Tibial nerve (tissue), 4 donors: Measurements from ENCODE around the gene MYOM1. TPM values are rescaled to one million over a fixed set of nuclear protein-coding genes. Genes with fewer than 3 reads are reported as not detected.
"Not testable (repeated sequence)": the region's sequence is repeated elsewhere in the genome, so short reads cannot be mapped to it uniquely, and the experiment has no call there.

ENCODE experiments used
- DNase-seq, 2 donors: peaks; one replicate each; pipeline ENCODE4 v3.0.0-alpha.2; 2019; ENCODE audit warnings: low spot score in 2 of 2
- H3K27ac ChIP-seq, 4 donors: fragments of 200-600 bp; sonication (generic) in 3 of 4; one replicate each; pipeline ENCODE4 v1.5.1; 2017 to 2019; ENCODE audit warnings: mild to moderate bottlenecking in 1 of 4
- H3K27me3 ChIP-seq, 2 donors: fragments of 200-600 bp; sonication (generic) in 1 of 2; one replicate each; pipeline versions ENCODE4 v1.5.1 to v1.6.0; 2017 to 2019
- H3K36me3 ChIP-seq, 3 donors: fragments of 200-600 bp; sonication (generic); one replicate each; pipeline ENCODE4 v1.5.1; 2018 to 2019
- H3K4me1 ChIP-seq, 4 donors: fragments of 200-600 bp; sonication (generic) in 3 of 4; one replicate each; pipeline ENCODE4 v1.5.1; 2017 to 2019
- H3K4me3 ChIP-seq, 4 donors: fragments of 200-600 bp; sonication (generic) in 3 of 4; one replicate each; pipeline ENCODE4 v1.5.1; 2017 to 2019; ENCODE audit warnings: mild to moderate bottlenecking in 1 of 4, moderate library complexity in 1 of 4
- H3K9me3 ChIP-seq, 4 donors: fragments of 200-600 bp; sonication (generic) in 3 of 4; one replicate each; pipeline ENCODE4 v1.5.1; 2017 to 2019
- EP300 ChIP-seq, 2 donors: sonication (generic); formaldehyde crosslinking; IDR thresholded peaks; one replicate each; pipeline ENCODE4 v1.6.1; 2017; ENCODE audit warnings: antibody characterized with exemption in 2 of 2, mild to moderate bottlenecking in 1 of 2
- POLR2A ChIP-seq, 2 donors: fragments of 450-650 bp; IDR thresholded peaks; one replicate each; pipeline ENCODE4 v1.6.1; 2017; ENCODE audit warnings: antibody characterized with exemption in 2 of 2, mild to moderate bottlenecking in 2 of 2, moderate library complexity in 2 of 2
- WGBS, 2 donors: methylation state at CpG; one replicate each; pipeline ENCODE4 v1.1.5; 2018; 5-methylcytosine and 5-hydroxymethylcytosine counted together
- total RNA-seq, 4 donors: library from RNA; depleted of rRNA; stranded (reverse); fragments of >200 nt; gene quantifications; one replicate each; pipeline ENCODE4 v1.1.0, GENCODE V29; 2016
- TF ChIP-seq, protein P1 (sequence below), 5 experiments: fragments of 200-600 bp in 3 of 5; fragments of 450-650 bp in 2 of 5; sonication (generic) in 3 of 5; IDR thresholded peaks; one replicate each; pipeline ENCODE4 v1.5.1; 2016 to 2019; ENCODE audit warnings: antibody characterized with exemption in 5 of 5, mild to moderate bottlenecking in 3 of 5, moderate library complexity in 2 of 5

MYOM1 gene
- total RNA-seq, 4 donors from 2014 or later: 3.0 to 8.1 (median 5.6) TPM

DNA sequence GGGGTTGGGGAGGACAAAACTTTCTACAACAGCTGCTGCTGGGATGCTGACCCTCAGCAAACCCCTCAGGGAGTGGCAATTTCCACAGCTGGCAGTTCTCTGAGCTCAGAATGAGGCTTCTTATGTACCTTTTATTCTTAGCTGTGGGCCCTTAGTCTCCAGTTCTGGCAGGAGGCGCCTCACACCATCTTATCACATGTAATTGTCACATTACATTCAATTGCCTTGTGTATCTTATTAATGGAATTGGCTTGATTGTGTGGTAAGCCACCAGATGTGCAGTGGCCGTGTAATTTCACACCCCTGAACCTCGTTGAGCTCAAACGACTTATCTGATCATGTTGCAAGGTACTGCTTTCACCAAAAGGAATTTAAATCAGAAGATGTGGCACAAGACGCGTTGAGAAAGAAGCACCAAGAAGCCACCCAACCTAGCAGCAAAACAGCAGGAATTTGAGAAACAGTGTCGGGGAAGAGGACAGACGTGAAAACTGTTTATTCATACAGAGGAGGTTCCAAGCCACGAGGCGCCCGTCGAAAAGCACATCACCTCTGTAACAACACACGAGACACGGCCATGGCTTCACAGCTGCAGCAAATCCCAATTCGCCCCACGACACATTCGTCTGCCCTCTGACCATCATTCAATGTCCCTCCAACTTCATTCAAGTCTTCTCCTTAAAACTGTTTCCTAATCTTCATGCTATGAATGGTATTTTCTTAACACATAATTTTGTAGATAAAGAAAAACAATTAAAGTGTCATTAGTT is 153.2 kb downstream of the MYOM1 start:
- no peak overlapping the region for H3K4me3 ChIP-seq
- H3K27me3 ChIP-seq: no peaks in the 10 kb centered on the region
- H3K4me1 ChIP-seq: peaks cover 0 to 15% (median 0%) of the 10 kb centered on the region in 4 donors
- no peak for DNase-seq
- 86 to 88% methylated on average over 17 of the region's 17 CpGs for WGBS, 2 donors
- no peak for TF ChIP-seq POLR2A (IDR thresholded peaks at IDR 0.05)
- TF ChIP-seq EP300 (IDR thresholded peaks at IDR 0.05): no peak
- TF ChIP-seq, protein P1, sequence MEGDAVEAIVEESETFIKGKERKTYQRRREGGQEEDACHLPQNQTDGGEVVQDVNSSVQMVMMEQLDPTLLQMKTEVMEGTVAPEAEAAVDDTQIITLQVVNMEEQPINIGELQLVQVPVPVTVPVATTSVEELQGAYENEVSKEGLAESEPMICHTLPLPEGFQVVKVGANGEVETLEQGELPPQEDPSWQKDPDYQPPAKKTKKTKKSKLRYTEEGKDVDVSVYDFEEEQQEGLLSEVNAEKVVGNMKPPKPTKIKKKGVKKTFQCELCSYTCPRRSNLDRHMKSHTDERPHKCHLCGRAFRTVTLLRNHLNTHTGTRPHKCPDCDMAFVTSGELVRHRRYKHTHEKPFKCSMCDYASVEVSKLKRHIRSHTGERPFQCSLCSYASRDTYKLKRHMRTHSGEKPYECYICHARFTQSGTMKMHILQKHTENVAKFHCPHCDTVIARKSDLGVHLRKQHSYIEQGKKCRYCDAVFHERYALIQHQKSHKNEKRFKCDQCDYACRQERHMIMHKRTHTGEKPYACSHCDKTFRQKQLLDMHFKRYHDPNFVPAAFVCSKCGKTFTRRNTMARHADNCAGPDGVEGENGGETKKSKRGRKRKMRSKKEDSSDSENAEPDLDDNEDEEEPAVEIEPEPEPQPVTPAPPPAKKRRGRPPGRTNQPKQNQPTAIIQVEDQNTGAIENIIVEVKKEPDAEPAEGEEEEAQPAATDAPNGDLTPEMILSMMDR (IDR thresholded peaks at IDR 0.05): no peak
- H3K27ac ChIP-seq: no peak overlapping the region
- H3K36me3 ChIP-seq: peaks cover 0 to 3% (median 0%) of the 10 kb centered on the region in 3 donors
- no peaks in the 10 kb centered on the region for H3K9me3 ChIP-seq

DNA sequence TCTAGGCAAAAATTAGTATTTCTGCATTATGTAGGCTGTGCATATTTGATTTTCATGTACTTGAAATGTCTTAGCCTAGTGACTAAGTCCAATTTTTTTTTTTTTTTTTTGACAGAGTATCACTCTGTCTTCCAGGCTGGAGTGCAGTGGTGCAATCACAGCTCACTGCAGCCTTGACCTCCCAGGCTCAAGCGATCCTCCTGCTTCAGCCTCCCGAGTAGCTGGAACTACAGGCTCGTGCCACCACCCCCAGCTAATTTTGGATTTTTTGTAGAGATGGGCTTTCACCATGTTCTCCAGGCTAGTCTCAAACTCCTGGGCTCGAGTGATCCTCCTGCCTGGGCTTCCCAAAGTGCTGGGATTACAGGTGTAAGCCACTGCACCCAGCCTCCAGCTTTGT is 156.0 kb downstream of the MYOM1 start:
- peaks cover 0 to 29% (median 10%) of the 10 kb centered on the region in 4 donors for H3K4me1 ChIP-seq
- 90 to 92% methylated on average over 4 of the region's 4 CpGs for WGBS, 2 donors
- not testable (repeated sequence) for H3K27me3 ChIP-seq, H3K27ac ChIP-seq, H3K36me3 ChIP-seq, H3K4me3 ChIP-seq, DNase-seq, H3K9me3 ChIP-seq

GRCh38 chr18:3062798-3063680 is 156.7 kb downstream of the MYOM1 start:
- WGBS, 2 donors: 36 to 39% methylated on average over 16 of the region's 16 CpGs

GRCh38 chr18:3061581-3062312 is 158.0 kb downstream of the MYOM1 start:
- no peak for DNase-seq
- Histone ChIP-seq H3K4me3 (no peak overlapping the region), H3K27me3 (no peaks in the 10 kb centered on the region), H3K36me3 (no peaks in the 10 kb centered on the region), H3K4me1 (peaks cover 0 to 41% (median 21%) of the 10 kb centered on the region in 4 donors), H3K9me3 (no peaks in the 10 kb centered on the region), H3K27ac (peak overlapping the region in 2 of 4 donors; percentile 74 to 79)
- TF ChIP-seq EP300 (IDR thresholded peaks at IDR 0.05): no peak
- TF ChIP-seq, protein P1 (IDR thresholded peaks at IDR 0.05): no peak
- no peak for TF ChIP-seq POLR2A (IDR thresholded peaks at IDR 0.05)
- 73 to 79% methylated on average over 11 of the region's 11 CpGs for WGBS, 2 donors

More at GRCh38 chr18:3062798-3063680, 156.7 kb downstream of the MYOM1 start:
- no peaks in the 10 kb centered on the region for H3K9me3 ChIP-seq
- H3K36me3 ChIP-seq: no peaks in the 10 kb centered on the region
- peaks cover 0 to 35% (median 16%) of the 10 kb centered on the region in 4 donors for H3K4me1 ChIP-seq
- H3K27me3 ChIP-seq: no peaks in the 10 kb centered on the region
- peak overlapping the region in 1 of 4 donors; percentile 74 for H3K27ac ChIP-seq
- peak; percentile 62 to 81 for DNase-seq
- TF ChIP-seq POLR2A (IDR thresholded peaks at IDR 0.05): no peak
- TF ChIP-seq, protein P1 (IDR thresholded peaks at IDR 0.05): peak; percentile 65 to 78 (median 67)
- no peak overlapping the region for H3K4me3 ChIP-seq
